SH-SY5Y (cell line): ENCODE data around the gene WNK1.

Experiments
- GATA2 ChIP-seq: IDR thresholded peaks from 2 replicates; pipeline ENCODE4 v1.6.1; 2011; ENCODE audit warnings: mild to moderate bottlenecking, low read depth, low read length
- GATA3 ChIP-seq: IDR thresholded peaks from 2 replicates; pipeline ENCODE4 v1.6.1; 2011; ENCODE audit warnings: low read depth, mild to moderate bottlenecking, low read length, moderate library complexity

- TF ChIP-seq GATA3: no peak
- TF ChIP-seq GATA2: no peak
Measured at GRCh38 chr12:750366-751191, 1.8 kb upstream of the WNK1 start.
